Activated CD8-positive, alpha-beta T cell treated with anti-CD3 and anti-CD28 coated beads for 36 hours (primary cell): Measurements from ENCODE around the gene BICRAL. TPM values are rescaled to one million over a fixed set of nuclear protein-coding genes. Genes with fewer than 3 reads are reported as not detected.
"Not testable (repeated sequence)": the region's sequence is repeated elsewhere in the genome, so short reads cannot be mapped to it uniquely, and the experiment has no call there.

Experiments used
- ATAC-seq: fragments of 200-7000 bp; cut with Tn5 transposase; one replicate; pipeline ENCODE4 v1.10.0; 2021; ENCODE audit warnings: mild to moderate bottlenecking, moderate library complexity
- CTCF ChIA-PET: fragments of 350-600 bp; sonication (Branson Sonifier 250); formaldehyde crosslinking; loops from one replicate; lab custom pipeline; 2021; ENCODE audit warnings: antibody characterized with exemption; lab: Charles Lee
- POLR2A ChIA-PET: fragments of 350-600 bp; sonication (Branson Sonifier 250); formaldehyde crosslinking; loops from one replicate; lab custom pipeline; 2021; ENCODE audit warnings: antibody characterized with exemption; lab: Charles Lee
- DNase-seq: peaks from one replicate; pipeline ENCODE4 v3.0.0-alpha.2; 2020
- H3K27ac Mint-ChIP-seq: one replicate; pipeline ENCODE4 v1.8.0; 2021; ENCODE audit warnings: mild to moderate bottlenecking, mixed read lengths
- H3K27me3 Mint-ChIP-seq: one replicate; pipeline ENCODE4 v1.8.0; 2021; ENCODE audit warnings: mixed read lengths
- H3K36me3 Mint-ChIP-seq: one replicate; pipeline ENCODE4 v1.8.0; 2021; ENCODE audit warnings: low read depth, mixed read lengths
- H3K4me1 Mint-ChIP-seq: one replicate; pipeline ENCODE4 v1.8.0; 2021; ENCODE audit warnings: low read depth, mixed read lengths
- H3K4me3 Mint-ChIP-seq: one replicate; pipeline ENCODE4 v1.8.0; 2021; ENCODE audit warnings: mild to moderate bottlenecking, moderate library complexity, mixed read lengths
- H3K9me3 Mint-ChIP-seq: one replicate; pipeline ENCODE4 v1.8.0; 2021; ENCODE audit warnings: mixed read lengths
- intact Hi-C: fragments of 100-400 bp; cut with micrococcal nuclease; formaldehyde crosslinking; loops from one replicate; pipeline ENCODE4 v1.10.0; 2022
- total RNA-seq, 2 experiments: library from RNA; stranded (reverse); gene quantifications; one replicate each; pipeline ENCODE4 v1.2.3, GENCODE V29; 2021
- TF ChIP-seq, protein P1 (sequence below): fragments of 200-600 bp; IDR thresholded peaks from one replicate; pipeline ENCODE4 v1.8.0; 2022; ENCODE audit warnings: antibody characterized with exemption, mild to moderate bottlenecking

The BICRAL gene
- total RNA-seq, 2 experiments from 2014 or later: 9.7 to 9.8 TPM

DNA sequence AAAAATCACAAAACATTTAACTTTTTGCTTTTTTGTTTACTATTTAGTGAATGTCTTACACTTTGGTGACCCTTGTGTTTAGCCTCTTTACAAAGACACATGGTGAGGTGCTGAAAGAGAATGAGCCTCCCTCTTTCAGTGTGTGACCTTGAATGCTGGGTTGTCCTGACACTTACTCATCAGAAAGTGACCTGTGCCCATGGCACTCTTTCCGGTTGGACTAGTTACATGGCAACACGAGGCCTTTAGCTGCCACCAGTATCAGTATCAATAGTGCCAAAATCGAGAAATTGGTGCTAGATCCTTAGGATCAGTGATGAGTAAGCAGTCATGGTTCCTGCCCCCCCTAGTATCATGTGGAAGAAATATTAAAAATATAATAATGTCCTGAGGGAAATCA lies 95.8 kb downstream of the BICRAL start:
- Mint-ChIP-seq H3K36me3 (peaks cover 14% of the 10 kb centered on the region), H3K27ac (no peak overlapping the region), H3K9me3 (no peaks in the 10 kb centered on the region), H3K27me3 (no peaks in the 10 kb centered on the region), H3K4me1 (peaks cover 5% of the 10 kb centered on the region), H3K4me3 (peak overlapping the region; percentile 24)
- CTCF ChIA-PET: interaction anchor here (0.7 to 3.1 kb wide), 9 partner anchors 21 to 313 kb away, joined by 3 to 19 read pairs (median 3); partner anchors contain the start of gene UBR2
- DNase-seq: no peak
- intact Hi-C loops: loop anchor here (5.0 to 10.0 kb wide), 2 partner anchors 133 to 215 kb away; partner anchors contain the start of gene TBCC
- ATAC-seq: no peak
- POLR2A ChIA-PET: interaction anchor here (0.8 to 5.2 kb wide), 3 partner anchors 13 to 510 kb away, joined by 4 to 50 read pairs (median 38); partner anchors contain the start of gene TBCC
- TF ChIP-seq, protein P1, sequence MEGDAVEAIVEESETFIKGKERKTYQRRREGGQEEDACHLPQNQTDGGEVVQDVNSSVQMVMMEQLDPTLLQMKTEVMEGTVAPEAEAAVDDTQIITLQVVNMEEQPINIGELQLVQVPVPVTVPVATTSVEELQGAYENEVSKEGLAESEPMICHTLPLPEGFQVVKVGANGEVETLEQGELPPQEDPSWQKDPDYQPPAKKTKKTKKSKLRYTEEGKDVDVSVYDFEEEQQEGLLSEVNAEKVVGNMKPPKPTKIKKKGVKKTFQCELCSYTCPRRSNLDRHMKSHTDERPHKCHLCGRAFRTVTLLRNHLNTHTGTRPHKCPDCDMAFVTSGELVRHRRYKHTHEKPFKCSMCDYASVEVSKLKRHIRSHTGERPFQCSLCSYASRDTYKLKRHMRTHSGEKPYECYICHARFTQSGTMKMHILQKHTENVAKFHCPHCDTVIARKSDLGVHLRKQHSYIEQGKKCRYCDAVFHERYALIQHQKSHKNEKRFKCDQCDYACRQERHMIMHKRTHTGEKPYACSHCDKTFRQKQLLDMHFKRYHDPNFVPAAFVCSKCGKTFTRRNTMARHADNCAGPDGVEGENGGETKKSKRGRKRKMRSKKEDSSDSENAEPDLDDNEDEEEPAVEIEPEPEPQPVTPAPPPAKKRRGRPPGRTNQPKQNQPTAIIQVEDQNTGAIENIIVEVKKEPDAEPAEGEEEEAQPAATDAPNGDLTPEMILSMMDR: no peak

DNA sequence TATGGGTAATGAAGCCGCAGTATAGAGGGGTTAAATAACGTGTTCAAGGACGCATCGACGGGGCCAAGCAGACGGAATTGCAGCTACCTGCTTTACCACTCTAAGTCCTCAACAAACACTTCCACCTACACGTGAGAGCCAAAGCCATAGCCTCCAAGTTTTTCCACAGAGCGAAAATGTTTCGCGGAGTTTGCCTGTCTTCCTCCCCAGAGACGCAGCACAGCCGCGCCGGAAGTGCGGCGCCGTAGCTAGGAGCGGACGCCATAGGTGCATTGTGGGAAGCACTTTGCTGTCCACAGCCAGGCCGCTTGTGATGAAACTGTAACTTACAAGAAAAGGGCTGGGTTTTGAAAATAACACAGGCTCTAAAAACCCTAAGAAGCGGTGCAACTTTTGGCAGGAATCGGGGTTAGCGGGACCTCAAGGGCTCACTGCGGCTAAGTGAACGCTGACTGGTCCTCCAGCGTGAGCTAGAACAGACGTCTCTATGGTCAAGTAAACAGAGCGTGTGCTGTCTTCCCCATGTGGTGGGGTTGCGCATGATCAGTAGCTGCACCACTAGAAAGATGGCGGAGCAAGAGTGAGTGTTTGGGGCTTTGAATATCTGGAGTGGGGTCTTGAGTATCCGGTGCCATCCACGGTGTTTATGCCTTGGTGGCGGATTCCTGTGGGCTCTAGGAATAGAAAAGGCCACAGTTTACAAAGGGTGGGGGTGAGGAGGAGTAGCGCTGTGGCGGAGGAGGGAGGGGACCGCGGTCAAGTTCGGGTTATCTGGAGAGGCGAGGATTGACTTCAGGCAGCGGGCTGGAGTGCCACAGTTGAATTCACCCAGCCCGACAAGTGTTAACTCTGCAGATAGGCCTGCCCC lies 97.8 kb downstream of the BICRAL start, which contains the start of gene RPL7L1:
Gene RPL7L1 (plus strand): TSS at position 245 of the 868 bp plus-strand sequence. CDS start 295 bp downstream, at position 540.
- ChIA-PET CTCF (interaction anchor here (0.7 to 3.1 kb wide), 13 partner anchors 11 to 316 kb away, joined by 3 to 19 read pairs (median 3); partner anchors contain the start of gene UBR2), POLR2A (interaction anchor here (0.5 to 5.2 kb wide), 20 partner anchors 9 to 234 kb away, joined by 3 to 50 read pairs (median 4); partner anchors contain the start of genes BICRAL, CNPY3 and TBCC)
- peak within 1 kb of the TSS; percentile 100 for H3K27ac Mint-ChIP-seq
- peaks cover 31% of the 10 kb centered on the region for H3K36me3 Mint-ChIP-seq
- peak; percentile 87 for DNase-seq
- peak within 1 kb of the TSS; percentile 98 for H3K4me3 Mint-ChIP-seq
- ATAC-seq: peak; percentile 96
- intact Hi-C loops: loop anchor here (5.0 to 10.0 kb wide), 2 partner anchors 135 to 217 kb away; partner anchors contain the start of gene TBCC
- TF ChIP-seq, protein P1: no peak
- H3K9me3 Mint-ChIP-seq: no peaks in the 10 kb centered on the region
- no peaks in the 10 kb centered on the region for H3K27me3 Mint-ChIP-seq
- H3K4me1 Mint-ChIP-seq: peaks cover 18% of the 10 kb centered on the region

DNA sequence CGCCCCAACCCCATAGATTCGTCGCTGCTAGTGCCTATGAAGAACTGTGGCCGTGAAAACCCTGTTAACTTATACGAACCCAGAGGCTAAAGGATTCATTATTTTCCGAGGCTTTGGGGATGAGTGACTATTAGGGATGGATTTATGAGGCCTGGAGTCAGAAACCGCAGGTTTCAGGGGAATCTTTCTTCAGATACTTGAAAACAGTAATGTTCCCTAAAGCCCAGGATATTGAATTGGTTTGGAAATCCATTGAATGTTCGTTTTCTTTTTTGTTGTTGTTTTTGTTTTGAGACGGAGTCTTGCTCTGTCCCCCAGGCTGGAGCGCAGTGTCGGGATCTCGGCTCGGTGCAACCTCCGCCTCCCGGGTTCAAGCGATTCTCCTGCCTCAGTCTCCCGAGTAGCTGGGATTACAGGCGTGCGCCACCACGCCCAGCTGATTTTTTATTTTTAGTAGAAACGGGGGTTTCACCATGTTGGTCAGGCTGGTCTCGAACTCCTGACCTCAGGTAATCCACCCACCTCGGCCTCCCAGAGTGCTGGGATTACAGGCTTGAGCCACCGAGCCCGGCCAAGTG lies 98.5 kb downstream of the BICRAL start:
- peaks cover 21% of the 10 kb centered on the region for H3K4me1 Mint-ChIP-seq
- peak overlapping the region; percentile 100 for H3K27ac Mint-ChIP-seq
- H3K4me3 Mint-ChIP-seq: peak overlapping the region; percentile 98
- H3K27me3 Mint-ChIP-seq, H3K9me3 Mint-ChIP-seq, intact Hi-C loops, ATAC-seq, DNase-seq: not testable (repeated sequence)
- CTCF ChIA-PET: interaction anchor here (0.7 to 3.1 kb wide), 7 partner anchors 20 to 316 kb away, joined by 3 to 19 read pairs (median 4); partner anchors contain the start of gene UBR2
- POLR2A ChIA-PET: interaction anchor here (0.9 to 5.2 kb wide), 15 partner anchors 9 to 344 kb away, joined by 3 to 50 read pairs (median 4); partner anchors contain the start of genes BICRAL and TBCC
- H3K36me3 Mint-ChIP-seq: peaks cover 37% of the 10 kb centered on the region

DNA sequence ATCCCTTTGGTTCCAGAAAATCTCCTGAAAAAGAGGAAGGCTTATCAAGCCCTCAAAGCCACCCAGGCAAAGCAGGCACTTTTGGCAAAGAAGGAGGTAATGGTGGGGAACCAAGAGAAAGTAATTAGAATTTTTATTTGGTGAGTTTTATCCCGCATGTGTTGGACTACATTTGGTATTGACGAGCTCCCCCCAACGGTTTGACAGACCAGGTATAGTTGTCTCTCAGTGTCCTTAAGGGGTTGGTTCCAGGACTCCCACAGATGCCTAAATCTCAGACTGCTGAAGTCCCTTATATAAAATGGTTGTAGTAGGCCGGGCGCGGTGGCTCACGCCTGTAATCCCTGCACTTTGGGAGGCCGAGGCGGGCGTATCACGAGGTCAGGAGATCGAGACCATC lies 99.0 kb downstream of the BICRAL start:
- Mint-ChIP-seq H3K4me3 (peak overlapping the region; percentile 98), H3K36me3 (peaks cover 42% of the 10 kb centered on the region), H3K27ac (peak overlapping the region; percentile 100), H3K4me1 (peaks cover 21% of the 10 kb centered on the region)
- ATAC-seq, H3K9me3 Mint-ChIP-seq, intact Hi-C loops, DNase-seq, H3K27me3 Mint-ChIP-seq: not testable (repeated sequence)
- CTCF ChIA-PET: interaction anchor here (1.3 to 1.9 kb wide), 3 partner anchors 133 to 317 kb away, joined by 3 to 5 read pairs (median 4); partner anchors contain the start of gene UBR2
- POLR2A ChIA-PET: interaction anchor here (0.9 to 5.2 kb wide), 8 partner anchors 10 to 343 kb away, joined by 3 to 50 read pairs (median 6); partner anchors contain the start of gene TBCC

DNA sequence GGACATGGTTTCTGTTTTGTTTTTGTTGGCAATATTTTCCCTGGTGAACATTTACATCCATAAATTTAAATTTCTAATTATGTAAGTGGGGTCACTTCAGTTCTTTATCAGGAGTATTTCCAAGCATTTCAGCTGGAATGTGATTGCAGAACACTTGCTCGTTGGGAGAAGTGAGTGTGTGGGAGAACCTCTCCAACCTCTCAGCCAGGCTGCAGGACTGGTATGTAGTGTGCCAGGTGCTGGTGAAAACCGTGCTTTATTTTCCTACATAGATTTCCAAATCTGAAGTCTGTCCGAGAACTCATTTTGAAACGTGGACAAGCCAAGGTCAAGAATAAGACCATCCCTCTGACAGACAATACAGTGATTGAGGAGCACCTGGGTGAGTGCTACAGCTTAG lies 103.8 kb downstream of the BICRAL start:
- Mint-ChIP-seq H3K27me3 (no peaks in the 10 kb centered on the region), H3K36me3 (peaks cover 59% of the 10 kb centered on the region), H3K27ac (no peak overlapping the region), H3K4me1 (peaks cover 41% of the 10 kb centered on the region), H3K4me3 (no peak overlapping the region), H3K9me3 (no peaks in the 10 kb centered on the region)
- CTCF ChIA-PET: interaction anchor here (1.3 to 2.1 kb wide), 2 partner anchors 160 to 232 kb away, joined by 3 to 5 read pairs; no protein-coding TSS in a partner anchor
- TF ChIP-seq, protein P1: no peak
- no peak for DNase-seq
- ATAC-seq: no peak
- POLR2A ChIA-PET: interaction anchor here (0.7 kb wide), 1 partner anchor 336 kb away, joined by 5 read pairs; no protein-coding TSS in a partner anchor
- intact Hi-C loops: no loop called here

DNA sequence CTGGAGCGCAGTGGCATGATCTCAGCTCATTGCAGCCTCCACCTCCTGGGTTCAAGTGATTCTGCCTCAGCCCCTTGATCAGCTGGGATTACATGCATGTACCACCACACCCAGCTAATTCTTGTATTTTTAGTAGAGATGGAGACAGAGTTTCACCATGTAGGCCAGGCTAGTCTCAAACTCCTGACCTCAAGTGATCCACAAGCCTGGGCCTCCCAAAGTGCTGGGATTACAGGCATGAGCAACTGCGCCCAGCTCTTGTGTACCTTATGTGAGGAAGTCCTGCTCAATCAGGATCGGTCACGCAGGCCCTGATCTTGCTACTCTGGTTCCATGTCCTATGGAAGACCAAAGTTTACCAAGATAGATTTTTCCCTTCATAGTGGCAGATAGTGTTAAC lies 106.3 kb downstream of the BICRAL start:
- H3K27ac Mint-ChIP-seq: peak overlapping the region; percentile 67
- H3K4me3 Mint-ChIP-seq, H3K9me3 Mint-ChIP-seq, DNase-seq, intact Hi-C loops, CTCF ChIA-PET, H3K27me3 Mint-ChIP-seq, ATAC-seq: not testable (repeated sequence)
- peaks cover 38% of the 10 kb centered on the region for H3K4me1 Mint-ChIP-seq
- POLR2A ChIA-PET: interaction anchor here (1.1 kb wide), 1 partner anchor 104 kb away, joined by 3 read pairs; no protein-coding TSS in a partner anchor
- H3K36me3 Mint-ChIP-seq: peaks cover 52% of the 10 kb centered on the region
